HG03045 (cell line): Measurements from ENCODE around the gene IST1.
A peak's percentile ranks its signal among the peaks of the same experiment; 100 is the strongest.

ENCODE experiments used
- ATAC-seq: cut with Tn5 transposase; IDR thresholded peaks from one replicate; pipeline ENCODE4 v1.9.1; 2021; ENCODE audit warnings: mild to moderate bottlenecking, moderate library complexity; ENCODE audit not compliant: unreplicated experiment

IST1 gene

GRCh38 chr16:71961066-71962039 lies 66.0 kb downstream of the IST1 start:
- peak; percentile 61 for ATAC-seq

- no peak for ATAC-seq
Observed at GRCh38 chr16:71963125-71963875, 68.0 kb downstream of the IST1 start.

GRCh38 chr16:71965223-71965622 lies 69.9 kb downstream of the IST1 start:
- ATAC-seq = no peak

- ATAC-seq = no peak
Observed at GRCh38 chr16:71966932-71967331, 71.6 kb downstream of the IST1 start.

- no peak for ATAC-seq
Observed at GRCh38 chr16:71969353-71969752, 74.0 kb downstream of the IST1 start.

GRCh38 chr16:71971571-71971970 lies 76.2 kb downstream of the IST1 start:
- ATAC-seq = no peak

- ATAC-seq = no peak
Observed at GRCh38 chr16:71972356-71972755, 77.0 kb downstream of the IST1 start.

GRCh38 chr16:71973001-71973400 lies 77.7 kb downstream of the IST1 start:
- ATAC-seq = no peak

GRCh38 chr16:71974068-71974818 lies 78.9 kb downstream of the IST1 start:
- ATAC-seq = no peak
